Psoas muscle (tissue), 8 donors: ENCODE results near the gene CTIF. TPM values are rescaled to one million over a fixed set of nuclear protein-coding genes. Genes with fewer than 3 reads are reported as not detected.

ENCODE experiments used
- ATAC-seq, 4 donors: fragments of 200-7000 bp; cut with Tn5 transposase; one replicate each; pipeline ENCODE4 v1.9.1; 2020; ENCODE audit warnings: moderate library complexity in 3 of 4, mild to moderate bottlenecking in 2 of 4
- DNase-seq, 2 donors: peaks; one replicate each; pipeline ENCODE4 v3.0.0-alpha.2; 2020
- H3K27ac ChIP-seq: fragments of 200-600 bp; one replicate; pipeline ENCODE4 v1.8.0; 2022
- H3K27me3 ChIP-seq, 3 donors: fragments of 200-600 bp in 1 of 3; one replicate each; pipeline versions ENCODE4 v1.6.1 to v1.8.0; 2013 to 2022; ENCODE audit warnings: low read length in 2 of 3, mild to moderate bottlenecking in 2 of 3, moderate library complexity in 1 of 3; ENCODE audit not compliant: insufficient read depth in 3 of 3
- H3K36me3 ChIP-seq, 2 donors: fragments of 200-600 bp in 1 of 2; one replicate each; pipeline versions ENCODE4 v1.6.1 to v1.8.0; 2013 to 2022; ENCODE audit warnings: low read depth in 1 of 2, mild to moderate bottlenecking in 1 of 2, moderate library complexity in 1 of 2; ENCODE audit not compliant: insufficient read depth in 1 of 2
- H3K4me1 ChIP-seq: fragments of 200-600 bp; one replicate; pipeline ENCODE4 v1.8.0; 2022
- H3K4me3 ChIP-seq: fragments of 200-600 bp; one replicate; pipeline ENCODE4 v1.8.0; 2022; ENCODE audit warnings: mild to moderate bottlenecking
- H3K9me3 ChIP-seq: fragments of 200-600 bp; one replicate; pipeline ENCODE4 v1.8.0; 2022
- WGBS, 3 donors: extraction: QIAGEN DNeasy Blood & Tissue Kit; methylation state at CpG; one replicate each; pipeline versions ENCODE4 v1.1.6 to v1.1.7; 2013; 5-methylcytosine and 5-hydroxymethylcytosine counted together
- intact Hi-C, 2 donors: fragments of 100-400 bp; cut with DNase I; formaldehyde crosslinking; loops; one replicate each; pipeline versions ENCODE4 v1.11.0 to v1.14.2; 2022
- polyA plus RNA-seq, 3 donors: library from polyadenylated mRNA; stranded (reverse); fragments of 200-250 nt; gene quantifications; one replicate each; pipeline ENCODE4 v1.2.3, GENCODE V29; 2013
- total RNA-seq, 4 donors: library from RNA; stranded (reverse); fragmentation: NEBNext Ultra II Directional in 2 of 4; extraction: Animal tissue kit (Norgen Biotek cat#: 25700) in 2 of 4; gene quantifications; one replicate each; pipeline versions ENCODE4 v1.2.1 to v1.2.4, GENCODE V29; 2021 to 2023
- TF ChIP-seq, protein P1 (sequence below): fragments of 200-600 bp; IDR thresholded peaks from one replicate; pipeline ENCODE4 v1.8.0; 2022; ENCODE audit warnings: antibody characterized with exemption
- donor health status: healthy with polysubstance abuse.
- donor health status: DM: no; HTN: no; CAD: no; lungs with moderate emphysema.
- donor health status: Bipolar disorder and iron deficiency.
- donor health status: healthy.
- donor health status: DM: yes; HTN: yes; CAD: no.
- donor health status: DM: no; HTN: no; CAD: no.
- donor health status: DM: no; HTN: no; CAD: no.
- donor health status: DM: yes; HTN: yes; CAD: no.

The CTIF gene
- total and polyA plus RNA-seq, 7 donors, result 11.3 to 40.5 (median 26.9) TPM

DNA sequence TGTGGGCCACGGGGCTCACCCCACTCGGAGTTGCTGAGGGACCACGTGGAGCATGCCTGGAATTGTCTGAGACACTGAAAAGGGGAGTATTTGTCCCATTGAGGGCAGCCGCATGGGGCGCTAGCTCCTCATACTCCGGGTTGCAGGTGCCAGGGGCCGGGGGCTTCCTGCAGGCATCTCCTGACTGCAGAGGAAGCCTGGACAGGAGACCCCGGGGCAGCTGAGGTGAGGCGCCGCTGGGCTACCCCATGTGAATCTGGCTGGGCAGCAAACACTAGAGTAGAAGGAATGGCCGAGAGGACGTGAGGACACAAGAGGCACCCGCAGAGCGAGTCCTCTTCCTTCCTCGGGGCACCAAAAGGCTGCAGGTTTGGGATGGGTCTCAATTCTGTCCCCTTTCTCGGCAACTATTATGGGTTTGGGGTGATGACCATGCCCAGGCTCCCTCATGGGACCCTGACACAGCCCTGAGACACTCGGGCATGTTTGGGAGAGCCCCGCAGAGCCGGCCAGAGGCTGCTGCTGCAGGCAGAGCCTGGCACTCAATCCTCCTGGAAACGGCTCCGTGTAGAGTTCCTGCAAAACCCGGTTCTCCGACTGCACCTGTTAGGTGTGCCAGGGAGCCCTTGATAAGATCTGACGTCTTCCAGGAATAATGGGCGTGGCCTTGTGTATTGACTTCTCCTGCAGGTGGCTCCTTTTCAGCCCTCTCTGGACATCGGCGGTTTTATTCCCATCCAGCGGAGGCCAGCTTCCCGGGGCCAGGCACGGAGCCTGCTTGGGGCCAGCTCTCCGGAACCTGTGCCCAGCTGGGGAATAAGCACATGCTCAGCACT lies 77.0 kb downstream of the CTIF start:
- TF ChIP-seq, protein P1, sequence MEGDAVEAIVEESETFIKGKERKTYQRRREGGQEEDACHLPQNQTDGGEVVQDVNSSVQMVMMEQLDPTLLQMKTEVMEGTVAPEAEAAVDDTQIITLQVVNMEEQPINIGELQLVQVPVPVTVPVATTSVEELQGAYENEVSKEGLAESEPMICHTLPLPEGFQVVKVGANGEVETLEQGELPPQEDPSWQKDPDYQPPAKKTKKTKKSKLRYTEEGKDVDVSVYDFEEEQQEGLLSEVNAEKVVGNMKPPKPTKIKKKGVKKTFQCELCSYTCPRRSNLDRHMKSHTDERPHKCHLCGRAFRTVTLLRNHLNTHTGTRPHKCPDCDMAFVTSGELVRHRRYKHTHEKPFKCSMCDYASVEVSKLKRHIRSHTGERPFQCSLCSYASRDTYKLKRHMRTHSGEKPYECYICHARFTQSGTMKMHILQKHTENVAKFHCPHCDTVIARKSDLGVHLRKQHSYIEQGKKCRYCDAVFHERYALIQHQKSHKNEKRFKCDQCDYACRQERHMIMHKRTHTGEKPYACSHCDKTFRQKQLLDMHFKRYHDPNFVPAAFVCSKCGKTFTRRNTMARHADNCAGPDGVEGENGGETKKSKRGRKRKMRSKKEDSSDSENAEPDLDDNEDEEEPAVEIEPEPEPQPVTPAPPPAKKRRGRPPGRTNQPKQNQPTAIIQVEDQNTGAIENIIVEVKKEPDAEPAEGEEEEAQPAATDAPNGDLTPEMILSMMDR, result no peak
- intact Hi-C loops, result no loop called here
- peaks cover 23% of the 10 kb centered on the region for H3K4me1 ChIP-seq
- no peak overlapping the region for H3K4me3 ChIP-seq
- WGBS, 3 donors, result 76 to 86% (median 82%) methylated on average over 31 of the region's 31 CpGs
- DNase-seq (no peak), ATAC-seq (no peak)
- peaks cover 0 to 15% of the 10 kb centered on the region in 2 donors for H3K36me3 ChIP-seq
- H3K27ac ChIP-seq, result no peak overlapping the region
- no peaks in the 10 kb centered on the region for H3K27me3 ChIP-seq
- no peaks in the 10 kb centered on the region for H3K9me3 ChIP-seq

DNA sequence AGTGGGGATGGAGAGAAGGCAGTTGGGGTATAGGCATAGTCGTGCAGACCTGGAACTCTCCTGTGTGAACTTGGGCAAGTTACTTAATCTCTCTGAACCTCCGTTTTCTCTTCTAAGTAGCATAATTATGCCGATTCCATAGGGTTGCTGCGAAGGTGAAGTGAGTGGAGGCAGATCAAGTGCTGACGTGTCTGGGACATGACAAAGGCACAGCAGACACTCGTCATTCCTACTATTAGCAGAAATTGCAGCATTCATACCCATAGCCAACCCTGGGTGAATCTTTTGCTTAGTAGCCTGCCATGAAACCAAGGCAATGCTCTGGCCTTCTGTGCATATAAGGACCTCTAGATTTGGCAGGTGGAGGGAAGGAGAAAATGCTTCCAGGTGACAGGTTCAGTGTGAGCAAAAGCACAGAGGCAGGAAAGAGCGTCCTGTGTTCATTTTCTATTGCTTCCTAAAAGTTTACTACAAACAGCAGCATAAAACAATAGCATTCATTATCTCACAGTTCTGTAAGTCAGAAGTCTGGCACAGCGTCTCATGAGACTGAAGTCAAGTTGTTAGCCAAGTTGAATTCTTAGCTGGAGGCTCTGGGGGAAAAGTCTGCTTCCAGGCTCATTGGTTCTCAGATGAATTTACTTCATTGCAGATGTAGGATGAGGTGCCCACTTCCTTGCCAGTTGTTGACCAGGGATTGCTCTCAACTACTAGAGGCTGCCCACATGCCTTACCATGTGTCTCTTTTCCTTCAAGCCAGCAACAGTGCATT lies 77.8 kb downstream of the CTIF start:
- 87 to 92% (median 90%) methylated on average over 8 of the region's 8 CpGs for WGBS, 3 donors
- no peak overlapping the region for H3K4me3 ChIP-seq
- H3K27me3 ChIP-seq, result no peaks in the 10 kb centered on the region
- ATAC-seq (no peak), DNase-seq (no peak)
- TF ChIP-seq, protein P1, result no peak
- no peaks in the 10 kb centered on the region for H3K9me3 ChIP-seq
- H3K4me1 ChIP-seq, result peaks cover 15% of the 10 kb centered on the region
- peaks cover 0 to 15% of the 10 kb centered on the region in 2 donors for H3K36me3 ChIP-seq
- intact Hi-C loops, result no loop called here
- H3K27ac ChIP-seq, result no peak overlapping the region

DNA sequence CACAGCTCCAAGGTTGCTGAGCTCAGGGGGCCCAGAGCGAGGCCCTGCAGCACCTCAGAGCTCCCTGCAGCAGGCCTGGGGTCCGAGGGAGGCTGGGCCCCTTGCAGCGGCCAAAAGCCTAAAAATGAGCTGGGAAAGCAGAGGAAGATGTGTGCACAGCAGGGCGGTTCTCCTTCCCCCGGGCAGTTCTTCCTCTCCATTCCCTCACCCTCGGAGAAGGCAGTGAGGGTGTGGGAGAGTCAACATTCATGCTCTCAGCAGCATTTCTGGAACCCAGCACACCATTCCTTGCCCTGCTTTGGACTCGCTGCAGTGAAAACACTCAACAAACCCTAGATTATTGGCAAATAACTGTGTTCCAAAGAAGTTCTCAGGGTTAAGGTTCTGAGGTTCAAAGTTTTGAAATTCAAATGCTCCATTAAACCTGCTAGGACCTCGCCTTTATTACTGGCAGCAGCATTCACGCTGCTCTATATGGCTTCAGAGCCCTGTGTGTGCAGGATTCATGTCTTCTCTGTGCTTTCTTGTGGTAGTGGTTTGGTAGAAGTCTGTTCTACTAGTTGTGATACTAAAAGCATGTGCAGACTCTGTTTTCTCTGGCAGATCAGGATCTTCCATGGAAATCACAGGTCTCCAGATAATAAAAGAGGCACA lies 79.1 kb downstream of the CTIF start:
- DNase-seq (no peak), ATAC-seq (no peak)
- Histone ChIP-seq H3K27ac (no peak overlapping the region), H3K27me3 (no peaks in the 10 kb centered on the region), H3K4me3 (no peak overlapping the region), H3K4me1 (peaks cover 6% of the 10 kb centered on the region), H3K36me3 (peaks cover 0 to 15% of the 10 kb centered on the region in 2 donors), H3K9me3 (no peaks in the 10 kb centered on the region)
- 91 to 94% (median 94%) methylated on average over 9 of the region's 9 CpGs for WGBS, 3 donors
- TF ChIP-seq, protein P1, result no peak
- intact Hi-C loops, result no loop called here

DNA sequence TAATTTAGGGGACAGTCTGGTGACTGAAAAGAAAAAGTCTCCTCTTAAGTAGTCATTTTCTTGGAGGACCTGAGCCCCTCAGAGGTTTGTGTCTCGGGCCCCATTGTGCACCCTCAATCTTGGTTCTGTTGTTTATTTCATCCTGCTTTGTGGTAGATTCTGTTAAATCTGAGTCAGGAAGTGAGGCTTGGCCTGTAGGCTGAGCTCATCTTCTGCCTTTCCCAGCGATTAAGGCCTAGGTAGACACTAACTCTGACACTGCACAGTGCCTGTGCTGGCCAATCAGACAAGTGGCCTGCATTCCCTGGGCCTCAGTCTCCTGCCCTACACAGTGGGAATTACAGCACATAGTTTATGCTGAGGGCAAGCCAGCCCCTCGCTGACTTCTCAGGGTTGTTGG lies 80.2 kb downstream of the CTIF start:
- no peak overlapping the region for H3K27ac ChIP-seq
- H3K27me3 ChIP-seq, result no peaks in the 10 kb centered on the region
- ATAC-seq (no peak), DNase-seq (no peak)
- 88 to 93% (median 93%) methylated on average over 3 of the region's 3 CpGs for WGBS, 3 donors
- H3K36me3 ChIP-seq, result peaks cover 0 to 15% of the 10 kb centered on the region in 2 donors
- TF ChIP-seq, protein P1, result no peak
- intact Hi-C loops, result no loop called here
- H3K4me1 ChIP-seq, result no peaks in the 10 kb centered on the region
- no peak overlapping the region for H3K4me3 ChIP-seq
- H3K9me3 ChIP-seq, result no peaks in the 10 kb centered on the region
